Natural killer cell (primary cell): ENCODE measurements around the gene CDH20. TPM values are rescaled to one million over a fixed set of nuclear protein-coding genes. Genes with fewer than 3 reads are reported as not detected.
A peak's percentile ranks its signal among the peaks of the same experiment; 100 is the strongest.

Experiments used
- ATAC-seq, 3 donors: fragments of 150-1000 bp in 2 of 3; fragments of 200-7000 bp in 1 of 3; cut with Tn5 transposase; 1 replicate in 1 of 3; 2 replicates in 2 of 3; pipeline ENCODE4 v1.10.0; 2021; ENCODE audit warnings: mild to moderate bottlenecking in 2 of 3, moderate library complexity in 2 of 3
- DNase-seq, 2 donors: peaks; one replicate each; pipeline versions ENCODE4 v3.0.0 to v3.0.0-alpha.2; 2013 to 2021; ENCODE audit warnings: mixed read lengths in 1 of 2
- H3K27ac ChIP-seq: one replicate; pipeline ENCODE4 v1.5.1; 2013; ENCODE audit warnings: mild to moderate bottlenecking, low read length
- H3K27me3 ChIP-seq: one replicate; pipeline ENCODE4 v1.6.1; 2013; ENCODE audit warnings: low read length; ENCODE audit not compliant: control insufficient read depth, insufficient read depth
- H3K36me3 ChIP-seq: one replicate; pipeline ENCODE4 v1.6.1; 2013; ENCODE audit warnings: low read length; ENCODE audit not compliant: control insufficient read depth, insufficient read depth
- H3K4me1 ChIP-seq: one replicate; pipeline ENCODE4 v1.6.1; 2013; ENCODE audit warnings: low read length; ENCODE audit not compliant: control insufficient read depth, insufficient read depth
- H3K4me3 ChIP-seq: one replicate; pipeline ENCODE4 v1.5.1; 2013; ENCODE audit warnings: low read length
- H3K9me3 ChIP-seq: one replicate; pipeline ENCODE4 v1.6.1; 2013; ENCODE audit warnings: low read length; ENCODE audit not compliant: control insufficient read depth, insufficient read depth
- H3K27ac Mint-ChIP-seq, 2 donors: one replicate each; pipeline ENCODE4 v1.8.0; 2022; ENCODE audit warnings: mild to moderate bottlenecking in 2 of 2, mixed read lengths in 2 of 2, moderate library complexity in 1 of 2
- H3K27me3 Mint-ChIP-seq, 2 donors: one replicate each; pipeline ENCODE4 v1.8.0; 2022; ENCODE audit warnings: low read depth in 2 of 2, mixed read lengths in 2 of 2
- H3K36me3 Mint-ChIP-seq: one replicate; pipeline ENCODE4 v1.8.0; 2022; ENCODE audit warnings: mixed read lengths
- H3K4me1 Mint-ChIP-seq, 2 donors: one replicate each; pipeline ENCODE4 v1.8.0; 2022; ENCODE audit warnings: mixed read lengths in 2 of 2
- H3K4me3 Mint-ChIP-seq: one replicate; pipeline ENCODE4 v1.8.0; 2022; ENCODE audit warnings: mild to moderate bottlenecking, moderate library complexity, mixed read lengths
- H3K9me3 Mint-ChIP-seq, 2 donors: one replicate each; pipeline ENCODE4 v1.8.0; 2022; ENCODE audit warnings: mixed read lengths in 2 of 2
- CTCF ChIP-seq: fragments of 200-600 bp; IDR thresholded peaks from one replicate; pipeline ENCODE4 v1.8.0; 2022; ENCODE audit warnings: antibody characterized with exemption
- WGBS: methylation state at CpG from one replicate; pipeline ENCODE4 v1.1.7; 2013; ENCODE audit warnings: missing lambda C conversion rate; ENCODE audit not compliant: insufficient coverage; 5-methylcytosine and 5-hydroxymethylcytosine counted together
- intact Hi-C: fragments of 100-400 bp; cut with micrococcal nuclease; formaldehyde crosslinking; loops from one replicate; pipeline ENCODE4 v1.14.2; 2022
- total RNA-seq, 4 donors: library from RNA; stranded (reverse); fragments of 120-200 nt in 1 of 4; gene quantifications; one replicate each; pipeline versions ENCODE4 v1.2.3 to v1.2.4, GENCODE V29; 2013 to 2022

Gene CDH20
- total RNA-seq, 3 donors from 2014 or later (not counting 1 experiment from before 2014, with no cell fraction given): 0.09 to 0.10 TPM; not detected in 1

- no peak overlapping the region for H3K4me3 Mint-ChIP-seq
- Histone ChIP-seq H3K4me1 (no peaks in the 10 kb centered on the region), H3K36me3 (no peaks in the 10 kb centered on the region), H3K27ac (no peak overlapping the region), H3K4me3 (no peak overlapping the region), H3K9me3 (no peaks in the 10 kb centered on the region), H3K27me3 (no peaks in the 10 kb centered on the region)
- H3K27me3 Mint-ChIP-seq: no peaks in the 10 kb centered on the region
- ATAC-seq (no peak), DNase-seq (no peak)
- no peaks in the 10 kb centered on the region for H3K4me1 Mint-ChIP-seq
- peaks cover 0 to 15% of the 10 kb centered on the region in 2 donors for H3K9me3 Mint-ChIP-seq
- no peak for TF ChIP-seq CTCF
- 57% methylated on average over 1 of the region's 1 CpG for WGBS
- no peaks in the 10 kb centered on the region for H3K36me3 Mint-ChIP-seq
- intact Hi-C loops: no loop called here
- H3K27ac Mint-ChIP-seq: no peak overlapping the region
These were observed 18.8 kb downstream of the CDH20 start for GRCh38 chr18:61352059-61352458.

- H3K4me3 ChIP-seq: no peak overlapping the region
- H3K9me3 ChIP-seq: no peaks in the 10 kb centered on the region
- no peak for TF ChIP-seq CTCF
- Mint-ChIP-seq H3K4me3 (no peak overlapping the region), H3K9me3 (peaks cover 0 to 15% of the 10 kb centered on the region in 2 donors), H3K27me3 (no peaks in the 10 kb centered on the region), H3K36me3 (no peaks in the 10 kb centered on the region), H3K4me1 (no peaks in the 10 kb centered on the region), H3K27ac (no peak overlapping the region)
- ATAC-seq (no peak), DNase-seq (no peak)
- intact Hi-C loops: no loop called here
- H3K27ac ChIP-seq: no peak overlapping the region
- H3K36me3 ChIP-seq: no peaks in the 10 kb centered on the region
- H3K27me3 ChIP-seq: no peaks in the 10 kb centered on the region
- no peaks in the 10 kb centered on the region for H3K4me1 ChIP-seq
These were observed 19.4 kb downstream of the CDH20 start for GRCh38 chr18:61352611-61353010.

- TF ChIP-seq CTCF: no peak
- WGBS: 28% methylated on average over 4 of the region's 7 CpGs
- ATAC-seq (peak in 1 of 3 donors; percentile 47), DNase-seq (no peak)
- Histone ChIP-seq H3K27ac (no peak overlapping the region), H3K27me3 (no peaks in the 10 kb centered on the region), H3K4me3 (no peak overlapping the region), H3K4me1 (no peaks in the 10 kb centered on the region), H3K36me3 (no peaks in the 10 kb centered on the region), H3K9me3 (no peaks in the 10 kb centered on the region)
- peaks cover 12% of the 10 kb centered on the region in 2 donors for H3K4me1 Mint-ChIP-seq
- intact Hi-C loops: no loop called here
- no peak overlapping the region for H3K27ac Mint-ChIP-seq
- peaks cover 0 to 4% of the 10 kb centered on the region in 2 donors for H3K9me3 Mint-ChIP-seq
- H3K27me3 Mint-ChIP-seq: peaks cover 0 to 8% of the 10 kb centered on the region in 2 donors
- H3K36me3 Mint-ChIP-seq: no peaks in the 10 kb centered on the region
- H3K4me3 Mint-ChIP-seq: no peak overlapping the region
These were observed 27.5 kb downstream of the CDH20 start for GRCh38 chr18:61360404-61361383.
